Thoracic aorta (tissue), 2 donors: ENCODE measurements around the gene IMPG2. TPM values are rescaled to one million over a fixed set of nuclear protein-coding genes. Genes with fewer than 3 reads are reported as not detected.

Experiments
- ATAC-seq: fragments of 150-250 bp; one replicate; pipeline ENCODE4 v1.8.0; 2017; ENCODE audit warnings: low read depth; ENCODE audit not compliant: insufficient number of reproducible peaks, low FRiP score
- DNase-seq: peaks from one replicate; pipeline ENCODE4 v3.0.0-alpha.2; 2020; ENCODE audit warnings: low spot score
- H3K27ac ChIP-seq, 2 donors: fragments of 200-600 bp; sonication (generic); 1 replicate in 1 of 2; 2 replicates in 1 of 2; pipeline ENCODE4 v1.5.1; 2016; ENCODE audit warnings: mild to moderate bottlenecking in 2 of 2, moderate library complexity in 2 of 2
- H3K27me3 ChIP-seq: fragments of 200-600 bp; sonication (generic); replicated peaks from 2 replicates; pipeline ENCODE4 v1.6.0; 2016; ENCODE audit warnings: mild to moderate bottlenecking; ENCODE audit not compliant: insufficient read depth
- H3K36me3 ChIP-seq: fragments of 200-600 bp; sonication (generic); one replicate; pipeline ENCODE4 v1.5.1; 2016
- H3K4me1 ChIP-seq, 2 donors: fragments of 200-600 bp; sonication (generic); 1 replicate in 1 of 2; 2 replicates in 1 of 2; pipeline versions ENCODE4 v1.5.1 to v1.6.0; 2016; ENCODE audit warnings: low read depth in 2 of 2, mild to moderate bottlenecking in 1 of 2; ENCODE audit not compliant: control insufficient read depth in 1 of 2
- H3K4me3 ChIP-seq: fragments of 200-600 bp; sonication (generic); 2 replicates; pipeline ENCODE4 v1.5.1; 2016; ENCODE audit warnings: mild to moderate bottlenecking
- H3K9me3 ChIP-seq: fragments of 200-600 bp; sonication (generic); 2 replicates; pipeline ENCODE4 v1.5.1; 2016
- CTCF ChIP-seq: fragments of 200-600 bp; sonication (generic); IDR thresholded peaks from one replicate; pipeline ENCODE4 v1.5.1; 2019; ENCODE audit warnings: antibody characterized with exemption
- total RNA-seq, 2 donors: library from RNA; depleted of rRNA; stranded (reverse); fragments of >200 nt; gene quantifications; one replicate each; pipeline versions ENCODE4 v1.1.0 to v1.2.3, GENCODE V29; 2016

IMPG2 gene
- total RNA-seq, 2 donors from 2014 or later = 0.21 to 0.81 TPM

- no peak for ATAC-seq
- no peak overlapping the region for H3K4me3 ChIP-seq
- DNase-seq = no peak
- no peaks in the 10 kb centered on the region for H3K36me3 ChIP-seq
- H3K9me3 ChIP-seq = no peaks in the 10 kb centered on the region
- peaks cover 3 to 51% of the 10 kb centered on the region in 2 donors for H3K4me1 ChIP-seq
- no peak overlapping the region for H3K27ac ChIP-seq
- H3K27me3 ChIP-seq = no peaks in the 10 kb centered on the region
- TF ChIP-seq CTCF = no peak
Observed at GRCh38 chr3:101248736-101249135, 71.6 kb downstream of the IMPG2 start.

- Histone ChIP-seq H3K9me3 (no peaks in the 10 kb centered on the region), H3K27ac (no peak overlapping the region), H3K4me3 (no peak overlapping the region), H3K4me1 (peaks cover 0 to 9% of the 10 kb centered on the region in 2 donors), H3K27me3 (no peaks in the 10 kb centered on the region), H3K36me3 (no peaks in the 10 kb centered on the region)
- ATAC-seq = no peak
- TF ChIP-seq CTCF = no peak
- DNase-seq = no peak
Observed at GRCh38 chr3:101244212-101244575, 76.2 kb downstream of the IMPG2 start.

- Histone ChIP-seq H3K4me3 (no peak overlapping the region), H3K36me3 (no peaks in the 10 kb centered on the region), H3K27me3 (no peaks in the 10 kb centered on the region), H3K4me1 (peaks cover 0 to 3% of the 10 kb centered on the region in 2 donors), H3K9me3 (no peaks in the 10 kb centered on the region), H3K27ac (no peak overlapping the region)
- no peak for ATAC-seq
- no peak for TF ChIP-seq CTCF
- no peak for DNase-seq
Observed at GRCh38 chr3:101243285-101244211, 76.8 kb downstream of the IMPG2 start.

GRCh38 chr3:101240719-101241399 is 79.5 kb downstream of the IMPG2 start:
- H3K4me3 ChIP-seq = no peak overlapping the region
- no peaks in the 10 kb centered on the region for H3K4me1 ChIP-seq
- H3K27ac ChIP-seq = no peak overlapping the region
- no peaks in the 10 kb centered on the region for H3K27me3 ChIP-seq
- no peak for TF ChIP-seq CTCF
- ATAC-seq (no peak), DNase-seq (no peak)
- no peaks in the 10 kb centered on the region for H3K36me3 ChIP-seq
- H3K9me3 ChIP-seq = no peaks in the 10 kb centered on the region

GRCh38 chr3:101235048-101235447 is 85.3 kb downstream of the IMPG2 start:
- H3K9me3 ChIP-seq = no peaks in the 10 kb centered on the region
- DNase-seq = no peak
- TF ChIP-seq CTCF = no peak

More at GRCh38 chr3:101235048-101235447, 85.3 kb downstream of the IMPG2 start:
- Histone ChIP-seq H3K27ac (no peak overlapping the region), H3K4me1 (no peaks in the 10 kb centered on the region), H3K4me3 (no peak overlapping the region), H3K36me3 (no peaks in the 10 kb centered on the region), H3K27me3 (no peaks in the 10 kb centered on the region)
- no peak for ATAC-seq
